Panc1 (cell line): Measurements from ENCODE around the gene MRPL48. TPM values are rescaled to one million over a fixed set of nuclear protein-coding genes. Genes with fewer than 3 reads are reported as not detected.

Experiments used
- ATAC-seq: fragments of 200-7000 bp; cut with Tn5 transposase; 2 replicates; pipeline ENCODE4 v1.9.1; 2020; ENCODE audit warnings: mild to moderate bottlenecking, moderate library complexity
- BruUV-seq: library from RNA; stranded (reverse); fragments of 400-500 nt; replicated peaks from 2 replicates; lab custom pipeline; 2021; lab: Mats Ljungman, UMichigan
- CTCF ChIA-PET: fragments of 300-600 bp; sonication (Branson Sonifier 250); formaldehyde crosslinking; loops from one replicate; lab custom pipeline; 2022; ENCODE audit warnings: antibody characterized with exemption; lab: Charles Lee
- POLR2A ChIA-PET: fragments of 300-600 bp; sonication (Branson Sonifier 250); formaldehyde crosslinking; loops from one replicate; lab custom pipeline; 2022; ENCODE audit warnings: antibody characterized with exemption; lab: Charles Lee
- DNase-seq: peaks from one replicate; pipeline ENCODE4 v3.0.0-alpha.2; 2010; ENCODE audit warnings: low read depth, low spot score
- H3K27ac ChIP-seq: 2 replicates; pipeline ENCODE4 v1.5.1; 2011; ENCODE audit warnings: mild to moderate bottlenecking, low read length, inconsistent platforms
- H3K27me3 ChIP-seq: fragments of 200-500 bp; sonication (Bioruptor generic); 2 replicates; pipeline ENCODE4 v1.6.0; 2014; ENCODE audit warnings: low read length, inconsistent platforms; ENCODE audit not compliant: control insufficient read depth, insufficient read depth
- H3K36me3 ChIP-seq: fragments of 200-500 bp; sonication (Bioruptor generic); 2 replicates; pipeline ENCODE4 v1.5.1; 2014; ENCODE audit warnings: inconsistent platforms, mild to moderate bottlenecking, low read length, moderate library complexity; ENCODE audit not compliant: control insufficient read depth, insufficient read depth
- H3K4me1 ChIP-seq: 2 replicates; pipeline ENCODE4 v1.5.1; 2011; ENCODE audit warnings: inconsistent platforms, mild to moderate bottlenecking, low read length, moderate library complexity; ENCODE audit not compliant: control insufficient read depth, insufficient read depth
- H3K4me3 ChIP-seq, 2 experiments: 2 replicates each; pipeline ENCODE4 v1.5.1; 2011 to 2012; ENCODE audit warnings: low read depth in 2 of 2, low read length in 2 of 2, mild to moderate bottlenecking in 2 of 2, inconsistent platforms in 1 of 2, moderate library complexity in 1 of 2
- H3K9me3 ChIP-seq: fragments of 200-500 bp; sonication (Bioruptor generic); 2 replicates; pipeline ENCODE4 v1.5.1; 2014; ENCODE audit warnings: low read depth, mild to moderate bottlenecking, inconsistent platforms, low read length, moderate library complexity; ENCODE audit not compliant: control insufficient read depth, insufficient read depth
- POLR2AphosphoS5 ChIP-seq: IDR thresholded peaks from 2 replicates; pipeline ENCODE4 v1.6.1; 2012; ENCODE audit warnings: mild to moderate bottlenecking, low read depth, low read length, moderate library complexity
- SIN3A ChIP-seq: IDR thresholded peaks from 2 replicates; pipeline ENCODE4 v1.6.1; 2012; ENCODE audit warnings: low read depth, mild to moderate bottlenecking, low read length, moderate library complexity, borderline replicate concordance; ENCODE audit not compliant: insufficient read depth
- TCF7L2 ChIP-seq: IDR thresholded peaks from 2 replicates; pipeline ENCODE4 v1.6.1; 2011; ENCODE audit warnings: mild to moderate bottlenecking, low read depth, low read length, inconsistent platforms
- in situ Hi-C: cut with HindIII; loops from 2 replicates; pipeline ENCODE4 v1.10.0; 2016; ENCODE audit warnings: low sequenced_read_pairs, low pct_unique_long_range_greater_than_20kb
- intact Hi-C: fragments of 100-400 bp; cut with micrococcal nuclease; formaldehyde crosslinking; loops from one replicate; pipeline ENCODE4 v1.10.0; 2022; ENCODE audit not compliant: unreplicated experiment
- total RNA-seq: library from RNA; stranded (reverse); gene quantifications from one replicate; pipeline ENCODE4 v1.2.1, GENCODE V29; 2021; ENCODE audit not compliant: unreplicated experiment
- TF ChIP-seq, protein P1 (sequence below), 2 experiments: IDR thresholded peaks; 2 replicates each; pipeline ENCODE4 v1.6.1; 2011 to 2012; ENCODE audit warnings: low read depth in 2 of 2, control low read depth in 1 of 2, low read length in 1 of 2, mild to moderate bottlenecking in 1 of 2, moderate library complexity in 1 of 2; ENCODE audit not compliant: insufficient read depth in 1 of 2
- TF ChIP-seq, protein P2 (sequence below): fragments of 450-650 bp; IDR thresholded peaks from 2 replicates; pipeline ENCODE4 v1.5.1; 2017; ENCODE audit warnings: mild to moderate bottlenecking

The MRPL48 gene
- total RNA-seq, 1 experiment from 2014 or later = 42.0 TPM

DNA sequence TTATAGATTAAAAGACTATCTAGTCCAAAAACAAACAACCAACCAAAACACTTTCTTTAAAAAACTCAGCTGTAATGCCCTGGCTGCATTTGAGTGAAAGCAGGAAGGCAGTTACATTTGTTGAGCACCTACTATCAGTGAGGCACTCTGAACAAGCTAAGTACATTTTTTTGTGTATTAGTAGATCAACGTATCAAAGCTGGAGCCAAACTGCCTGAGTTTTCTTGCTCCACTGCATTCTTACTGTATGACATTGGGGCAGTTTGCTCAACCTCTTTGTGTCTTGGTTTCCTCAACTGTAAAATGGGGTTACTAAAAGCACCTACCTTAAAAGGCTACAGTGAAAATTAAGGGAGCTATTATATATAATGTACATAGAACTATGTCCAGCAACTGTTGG, 67.0 kb downstream of the MRPL48 start:
- ChIA-PET CTCF (no interaction called here), POLR2A (interaction anchor here (0.6 kb wide), 1 partner anchor 11 kb away, joined by 3 read pairs; no protein-coding TSS in a partner anchor)
- TF ChIP-seq POLR2AphosphoS5 (no peak), TCF7L2 (no peak), SIN3A (no peak)
- TF ChIP-seq, protein P1, sequence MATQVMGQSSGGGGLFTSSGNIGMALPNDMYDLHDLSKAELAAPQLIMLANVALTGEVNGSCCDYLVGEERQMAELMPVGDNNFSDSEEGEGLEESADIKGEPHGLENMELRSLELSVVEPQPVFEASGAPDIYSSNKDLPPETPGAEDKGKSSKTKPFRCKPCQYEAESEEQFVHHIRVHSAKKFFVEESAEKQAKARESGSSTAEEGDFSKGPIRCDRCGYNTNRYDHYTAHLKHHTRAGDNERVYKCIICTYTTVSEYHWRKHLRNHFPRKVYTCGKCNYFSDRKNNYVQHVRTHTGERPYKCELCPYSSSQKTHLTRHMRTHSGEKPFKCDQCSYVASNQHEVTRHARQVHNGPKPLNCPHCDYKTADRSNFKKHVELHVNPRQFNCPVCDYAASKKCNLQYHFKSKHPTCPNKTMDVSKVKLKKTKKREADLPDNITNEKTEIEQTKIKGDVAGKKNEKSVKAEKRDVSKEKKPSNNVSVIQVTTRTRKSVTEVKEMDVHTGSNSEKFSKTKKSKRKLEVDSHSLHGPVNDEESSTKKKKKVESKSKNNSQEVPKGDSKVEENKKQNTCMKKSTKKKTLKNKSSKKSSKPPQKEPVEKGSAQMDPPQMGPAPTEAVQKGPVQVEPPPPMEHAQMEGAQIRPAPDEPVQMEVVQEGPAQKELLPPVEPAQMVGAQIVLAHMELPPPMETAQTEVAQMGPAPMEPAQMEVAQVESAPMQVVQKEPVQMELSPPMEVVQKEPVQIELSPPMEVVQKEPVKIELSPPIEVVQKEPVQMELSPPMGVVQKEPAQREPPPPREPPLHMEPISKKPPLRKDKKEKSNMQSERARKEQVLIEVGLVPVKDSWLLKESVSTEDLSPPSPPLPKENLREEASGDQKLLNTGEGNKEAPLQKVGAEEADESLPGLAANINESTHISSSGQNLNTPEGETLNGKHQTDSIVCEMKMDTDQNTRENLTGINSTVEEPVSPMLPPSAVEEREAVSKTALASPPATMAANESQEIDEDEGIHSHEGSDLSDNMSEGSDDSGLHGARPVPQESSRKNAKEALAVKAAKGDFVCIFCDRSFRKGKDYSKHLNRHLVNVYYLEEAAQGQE (IDR thresholded peaks at IDR 0.05; ENCODE audit: insufficient read depth in 1 of 2, low read depth in 2 of 2, low read length in 1 of 2) = no peak
- TF ChIP-seq, protein P2, sequence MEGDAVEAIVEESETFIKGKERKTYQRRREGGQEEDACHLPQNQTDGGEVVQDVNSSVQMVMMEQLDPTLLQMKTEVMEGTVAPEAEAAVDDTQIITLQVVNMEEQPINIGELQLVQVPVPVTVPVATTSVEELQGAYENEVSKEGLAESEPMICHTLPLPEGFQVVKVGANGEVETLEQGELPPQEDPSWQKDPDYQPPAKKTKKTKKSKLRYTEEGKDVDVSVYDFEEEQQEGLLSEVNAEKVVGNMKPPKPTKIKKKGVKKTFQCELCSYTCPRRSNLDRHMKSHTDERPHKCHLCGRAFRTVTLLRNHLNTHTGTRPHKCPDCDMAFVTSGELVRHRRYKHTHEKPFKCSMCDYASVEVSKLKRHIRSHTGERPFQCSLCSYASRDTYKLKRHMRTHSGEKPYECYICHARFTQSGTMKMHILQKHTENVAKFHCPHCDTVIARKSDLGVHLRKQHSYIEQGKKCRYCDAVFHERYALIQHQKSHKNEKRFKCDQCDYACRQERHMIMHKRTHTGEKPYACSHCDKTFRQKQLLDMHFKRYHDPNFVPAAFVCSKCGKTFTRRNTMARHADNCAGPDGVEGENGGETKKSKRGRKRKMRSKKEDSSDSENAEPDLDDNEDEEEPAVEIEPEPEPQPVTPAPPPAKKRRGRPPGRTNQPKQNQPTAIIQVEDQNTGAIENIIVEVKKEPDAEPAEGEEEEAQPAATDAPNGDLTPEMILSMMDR = no peak
- ATAC-seq = no peak
- Histone ChIP-seq H3K4me3 (no peak overlapping the region), H3K9me3 (no peaks in the 10 kb centered on the region), H3K27ac (no peak overlapping the region), H3K4me1 (no peaks in the 10 kb centered on the region), H3K36me3 (no peaks in the 10 kb centered on the region), H3K27me3 (no peaks in the 10 kb centered on the region)
- DNase-seq = no peak
- no TSS peak for BruUV-seq
- in situ Hi-C loops (no loop called here), intact Hi-C loops (no loop called here)

DNA sequence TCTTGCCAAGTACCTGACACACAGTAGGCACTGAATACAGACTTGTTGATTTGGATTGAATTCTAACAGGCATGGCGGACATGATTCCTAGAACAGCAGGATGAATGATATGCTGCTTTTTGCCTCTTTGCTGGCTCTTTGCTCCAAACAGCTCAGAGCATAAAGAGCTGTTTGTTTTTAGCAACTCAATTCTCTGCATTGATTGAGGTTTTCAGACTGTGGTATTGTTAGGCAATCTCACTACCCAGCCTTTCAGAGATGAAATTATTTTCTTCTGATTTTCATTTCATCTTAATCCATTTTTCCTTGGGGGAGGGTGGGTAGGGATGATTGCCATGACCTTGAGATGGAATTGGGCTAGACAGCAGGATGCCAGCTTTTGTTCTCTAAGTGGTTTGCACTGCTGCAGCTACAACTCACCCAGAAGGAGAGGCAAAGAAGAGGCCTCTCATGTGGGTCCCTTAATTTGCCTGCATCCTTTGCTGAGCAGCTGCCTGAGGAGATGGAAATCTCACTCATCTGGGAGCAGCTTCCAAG, 68.4 kb downstream of the MRPL48 start:
- Histone ChIP-seq H3K27ac (no peak overlapping the region), H3K9me3 (no peaks in the 10 kb centered on the region), H3K36me3 (no peaks in the 10 kb centered on the region), H3K4me1 (no peaks in the 10 kb centered on the region), H3K4me3 (no peak overlapping the region), H3K27me3 (no peaks in the 10 kb centered on the region)
- TF ChIP-seq, protein P1 (IDR thresholded peaks at IDR 0.05; ENCODE audit: insufficient read depth in 1 of 2, low read depth in 2 of 2, low read length in 1 of 2) = no peak
- TF ChIP-seq, protein P2 = no peak
- TF ChIP-seq TCF7L2 = no peak
- no peak for TF ChIP-seq SIN3A
- no peak for TF ChIP-seq POLR2AphosphoS5
- POLR2A ChIA-PET = no interaction called here
- no TSS peak for BruUV-seq
- in situ Hi-C loops (no loop called here), intact Hi-C loops (no loop called here)
- CTCF ChIA-PET = no interaction called here
- 0 out of 2 replicates have a peak, but pooled peaks have one; percentile 56 for ATAC-seq
- DNase-seq = no peak
